ENCODE measurements around the gene EEF2.

Gene EEF2

DNA sequence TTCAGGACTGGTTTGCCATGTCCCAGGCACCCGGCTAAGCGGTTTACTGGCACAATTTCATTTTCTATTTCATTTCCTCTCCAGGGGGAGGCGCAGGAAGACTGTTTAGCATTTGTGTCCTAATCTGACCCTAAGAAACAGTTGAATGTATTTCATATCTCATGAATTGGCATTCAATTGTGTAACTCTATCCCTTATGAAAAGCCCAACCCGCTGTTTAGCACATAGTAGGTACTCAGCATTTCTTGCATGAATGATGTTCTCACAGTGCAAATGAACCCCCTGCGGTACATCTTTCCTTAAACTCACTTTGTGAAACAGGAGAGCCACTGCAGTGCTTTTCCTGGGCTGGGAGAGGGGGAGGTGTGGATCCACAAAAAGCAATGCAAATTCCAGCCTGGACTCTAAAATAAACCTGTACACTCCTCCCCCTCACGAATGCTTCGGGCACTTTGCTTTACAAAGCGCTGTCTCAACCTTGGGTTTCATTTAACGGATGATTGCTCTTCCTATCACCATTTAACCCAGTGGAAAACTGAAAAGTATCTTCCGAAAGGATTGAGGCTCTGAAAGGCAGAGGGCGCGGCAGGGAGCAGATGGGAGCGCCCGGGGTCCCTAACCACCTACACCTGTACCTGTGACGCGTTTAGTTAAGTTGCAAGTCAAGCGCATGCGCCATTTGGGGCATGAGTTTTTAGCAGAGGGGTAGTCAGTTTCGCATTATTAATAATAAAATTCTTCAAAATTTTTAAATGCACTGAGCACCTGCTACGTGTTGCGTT, 1.2 kb upstream of the EEF2 start:
- DNase-seq (ENCODE audit: low read depth in 2 of 3, low spot score in 1 of 3), result no peak

DNA sequence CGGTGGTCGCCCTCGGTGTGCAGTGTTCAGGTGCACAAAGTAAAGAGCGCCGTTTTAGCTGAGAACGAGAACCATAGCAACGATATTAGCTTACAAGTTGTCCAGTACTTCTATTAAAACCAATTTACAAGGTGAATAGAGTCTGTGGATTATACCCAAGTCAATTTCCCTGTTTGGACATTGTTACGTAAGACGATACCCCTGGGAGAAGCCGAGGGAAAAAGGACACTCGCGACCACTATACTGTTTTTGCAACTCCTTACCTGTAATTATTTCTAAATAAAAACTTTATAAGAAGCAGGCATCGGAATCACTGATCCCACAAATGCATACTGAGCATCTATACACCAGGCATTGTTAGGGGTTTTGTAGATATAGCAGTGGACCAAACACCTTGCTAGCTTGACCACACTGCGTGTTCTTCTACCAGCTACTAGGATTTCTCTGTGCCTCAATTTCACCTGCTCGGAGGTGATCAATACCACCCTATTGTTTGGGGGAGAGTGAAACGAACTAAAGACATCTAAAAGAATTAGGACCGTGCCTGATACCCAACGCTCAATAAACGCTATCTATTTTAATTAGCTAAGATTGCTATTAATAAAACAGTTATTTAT, 488 bp upstream of the EEF2 start:
- DNase-seq (ENCODE audit: low read depth in 2 of 3, low spot score in 1 of 3), result no peak

DNA sequence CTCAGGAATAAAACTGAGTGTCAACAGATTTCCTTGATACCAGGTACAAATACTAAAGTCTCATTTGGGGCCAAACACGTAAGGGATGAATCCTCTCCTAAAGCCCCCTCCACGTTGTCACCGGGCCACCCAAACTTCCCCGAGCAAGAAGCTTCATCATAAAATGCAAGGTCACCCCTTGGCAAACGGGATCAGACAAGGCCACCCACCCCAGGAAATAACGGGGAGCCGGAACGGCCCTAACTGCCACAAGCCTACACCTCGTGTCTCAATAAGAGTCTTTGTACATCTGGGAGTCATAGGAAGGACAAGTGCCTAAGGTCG, 717 bp downstream of the EEF2 start:
- no peak for DNase-seq (ENCODE audit: low read depth in 2 of 3, low spot score in 1 of 3)

DNA sequence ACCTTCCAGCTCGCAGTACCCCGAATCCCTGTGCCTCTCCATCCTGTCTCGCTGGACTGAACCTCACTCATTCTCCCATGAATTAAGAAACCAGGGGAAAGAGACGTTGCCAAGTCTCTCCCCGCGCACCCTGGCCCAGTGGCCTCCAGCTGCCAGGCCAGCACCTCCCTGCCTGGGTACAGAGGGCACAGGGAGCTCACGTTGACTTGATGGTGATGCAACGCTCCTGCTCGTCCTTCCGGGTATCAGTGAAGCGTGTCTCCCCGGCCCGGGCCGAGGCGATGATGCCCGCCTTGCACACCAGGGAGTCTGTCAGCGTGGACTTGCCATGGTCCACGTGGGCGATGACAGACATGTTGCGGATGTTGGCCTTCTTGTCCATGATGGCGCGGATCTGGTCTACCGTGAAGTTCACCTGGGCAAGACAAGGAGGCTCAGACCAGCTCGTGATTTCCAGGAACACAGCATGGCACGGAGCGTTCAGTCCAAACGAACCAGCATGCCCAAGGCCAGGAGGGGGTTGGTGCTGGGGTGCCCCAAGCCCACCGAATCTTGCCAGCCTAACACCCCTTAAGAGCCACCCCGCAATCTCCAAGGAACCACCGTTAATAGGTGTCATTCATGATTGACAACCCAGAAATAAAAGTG, 1.2 kb downstream of the EEF2 start:
- DNase-seq (ENCODE audit: low read depth in 2 of 3, low spot score in 1 of 3), result no peak

DNA sequence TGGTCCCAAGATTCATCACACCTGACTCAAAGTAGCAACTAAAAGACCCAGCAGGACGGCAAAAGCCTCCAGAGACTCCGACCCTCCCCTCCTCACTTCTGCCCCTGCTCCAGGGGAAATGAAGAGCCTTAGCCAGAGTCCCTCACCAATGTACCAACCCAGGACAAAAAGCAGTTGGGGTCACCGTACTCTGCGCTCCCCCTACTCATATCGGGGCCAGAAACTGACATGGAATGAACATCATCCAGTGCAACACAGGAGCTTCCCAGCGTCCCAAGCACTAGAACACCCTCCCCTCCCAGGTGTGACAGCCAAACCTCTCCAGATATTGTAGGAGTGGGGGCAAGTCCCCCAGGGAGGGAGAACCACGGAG, 1.7 kb downstream of the EEF2 start:
- DNase-seq (ENCODE audit: low read depth in 2 of 3, low spot score in 1 of 3), result no peak

DNA sequence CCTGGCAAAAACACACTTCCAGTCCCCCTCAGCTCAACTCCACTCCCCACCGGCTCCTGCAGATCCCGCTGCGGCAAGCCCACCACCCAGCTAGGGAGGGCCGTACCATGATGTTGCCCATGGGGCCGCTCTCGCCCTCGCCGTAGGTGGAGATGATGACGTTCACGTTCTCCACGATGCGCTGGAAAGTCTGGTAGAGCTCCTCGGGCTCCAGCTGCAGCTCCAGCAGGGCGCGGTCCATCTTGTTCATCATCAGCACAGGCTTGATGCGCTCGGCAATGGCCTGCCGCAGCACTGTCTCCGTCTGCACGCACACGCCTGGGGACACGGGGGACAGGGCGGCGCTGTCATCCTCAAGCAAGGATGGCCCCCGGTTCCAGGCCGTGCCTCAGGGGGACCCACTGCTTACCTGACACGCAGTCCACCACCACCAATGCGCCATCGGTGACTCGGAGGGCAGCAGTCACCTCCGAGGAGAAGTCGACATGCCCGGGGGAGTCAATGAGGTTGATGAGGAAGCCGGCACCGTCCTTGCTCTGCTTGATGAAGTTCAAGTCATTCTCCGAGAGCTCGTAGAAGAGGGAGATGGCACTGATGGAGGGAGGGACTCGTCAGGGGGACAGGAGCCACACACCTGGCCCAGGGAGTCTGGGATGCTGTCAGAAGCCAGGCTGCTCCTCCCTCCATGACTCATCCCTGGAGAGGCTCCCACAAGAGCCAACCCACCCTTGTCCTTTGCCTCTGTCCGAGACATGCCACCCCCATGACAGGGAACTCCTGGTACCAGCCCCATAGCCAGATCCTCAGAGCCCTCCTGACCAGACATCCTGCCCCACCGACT, 2.3 kb downstream of the EEF2 start:
- DNase-seq (ENCODE audit: low read depth in 2 of 3, low spot score in 1 of 3), result no peak

DNA sequence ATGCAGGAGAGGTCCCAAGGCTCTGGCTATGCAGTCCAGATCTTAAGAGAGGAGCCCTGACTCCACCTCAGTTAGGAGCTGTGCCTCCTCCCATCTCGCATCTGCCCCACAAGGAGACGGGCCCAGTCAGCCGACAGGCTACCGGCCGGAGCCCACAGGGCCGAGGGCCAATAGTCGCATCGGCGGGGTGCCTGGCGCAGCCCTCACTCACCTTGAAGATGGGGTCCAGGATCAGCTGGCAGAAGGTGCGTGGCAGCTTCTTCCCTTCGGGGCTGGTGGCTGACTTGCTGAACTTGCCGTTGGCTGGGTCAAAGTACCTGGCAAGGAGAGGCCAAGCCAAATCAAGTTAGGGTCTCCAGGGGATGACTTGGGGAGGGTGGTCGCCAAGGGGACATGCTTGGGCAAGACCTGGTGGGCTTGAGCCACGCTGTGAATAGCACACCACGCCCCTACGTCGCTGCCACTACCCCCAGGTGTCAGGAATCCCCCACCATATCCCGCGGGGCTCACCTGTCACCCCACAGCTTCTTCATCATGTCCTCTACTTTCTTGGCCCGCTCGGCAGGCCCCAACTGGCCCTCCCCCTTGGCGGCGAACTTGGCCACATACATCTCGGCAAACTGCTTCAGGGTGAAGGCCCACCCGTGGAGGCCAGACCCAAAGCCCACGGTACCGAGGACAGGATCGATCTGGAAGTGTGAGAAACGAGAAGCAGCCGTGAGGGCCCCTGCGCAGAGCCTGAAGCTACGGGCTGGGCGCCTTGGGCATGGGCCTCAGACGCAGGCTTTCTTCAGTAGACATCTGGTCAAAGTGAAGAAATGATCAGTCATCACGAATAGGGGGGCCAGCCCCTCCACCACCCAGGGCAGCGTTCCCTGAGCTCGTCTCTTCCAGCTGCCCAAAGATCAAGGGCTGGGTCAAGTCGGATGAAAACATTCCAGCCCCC, 3.3 kb downstream of the EEF2 start:
- no peak for DNase-seq (ENCODE audit: low read depth in 2 of 3, low spot score in 1 of 3)

DNA sequence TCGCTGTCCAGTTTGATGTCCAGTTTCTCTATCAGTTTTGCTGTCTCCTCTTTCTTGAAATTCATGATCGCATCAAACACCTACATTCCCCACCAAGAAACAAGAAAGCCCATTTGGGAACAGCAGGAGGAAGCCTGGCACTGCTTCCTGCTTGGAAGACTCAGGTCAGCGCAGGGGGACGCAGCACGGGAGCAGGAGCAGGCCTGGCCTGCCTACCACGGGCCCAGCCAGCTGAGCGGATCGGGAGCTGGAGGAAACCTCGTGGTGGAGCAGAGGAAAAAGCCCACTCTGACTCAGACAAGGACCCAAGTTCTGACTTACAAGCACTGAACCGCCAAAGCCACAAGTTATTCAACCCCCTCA, 3.9 kb downstream of the EEF2 start:
- DNase-seq (ENCODE audit: low read depth in 2 of 3, low spot score in 1 of 3), result no peak

DNA sequence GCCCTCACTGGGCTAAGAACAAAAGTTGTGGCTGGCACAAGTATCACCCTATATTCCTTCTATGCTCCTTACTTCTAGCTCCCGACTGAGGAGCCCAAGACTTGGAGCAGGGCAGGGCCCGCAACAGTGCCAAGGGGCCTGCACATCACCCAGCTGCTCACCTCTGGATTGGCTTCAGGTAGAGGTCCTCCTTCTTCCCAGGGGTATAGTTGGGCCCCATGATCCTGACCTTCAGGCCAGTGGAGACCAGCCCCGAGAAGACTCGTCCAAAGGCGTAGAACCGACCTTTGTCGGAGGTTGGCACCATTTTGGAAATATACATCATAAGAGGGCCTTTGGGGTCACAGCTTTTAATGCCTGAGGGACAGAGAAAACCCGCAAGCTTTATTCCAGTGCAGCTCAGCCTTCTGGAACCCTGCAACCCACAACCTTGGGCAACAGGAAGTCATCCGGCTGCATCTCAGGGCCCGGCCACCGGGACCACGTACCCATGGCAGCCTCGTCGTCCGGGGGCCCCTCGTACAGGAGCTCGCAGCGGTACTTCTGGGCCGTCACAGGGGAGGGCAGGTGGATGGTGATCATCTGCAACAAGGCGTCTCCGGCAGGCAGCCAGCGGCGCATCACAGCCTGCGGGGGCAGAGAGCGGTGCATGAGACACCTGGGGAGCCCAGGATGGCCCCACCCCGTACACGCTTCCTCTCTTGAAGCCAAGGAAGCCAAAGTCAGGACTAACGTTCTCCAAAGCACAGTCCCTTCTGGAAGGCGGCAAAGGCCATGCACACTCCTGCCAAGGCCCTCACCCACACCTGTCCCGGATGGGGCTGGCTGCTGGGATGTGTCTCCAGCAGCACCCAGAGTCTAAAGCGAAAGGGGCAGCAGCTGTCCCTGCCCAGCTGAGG, 4.7 kb downstream of the EEF2 start:
- DNase-seq (ENCODE audit: low read depth in 2 of 3, low spot score in 1 of 3), result no peak

DNA sequence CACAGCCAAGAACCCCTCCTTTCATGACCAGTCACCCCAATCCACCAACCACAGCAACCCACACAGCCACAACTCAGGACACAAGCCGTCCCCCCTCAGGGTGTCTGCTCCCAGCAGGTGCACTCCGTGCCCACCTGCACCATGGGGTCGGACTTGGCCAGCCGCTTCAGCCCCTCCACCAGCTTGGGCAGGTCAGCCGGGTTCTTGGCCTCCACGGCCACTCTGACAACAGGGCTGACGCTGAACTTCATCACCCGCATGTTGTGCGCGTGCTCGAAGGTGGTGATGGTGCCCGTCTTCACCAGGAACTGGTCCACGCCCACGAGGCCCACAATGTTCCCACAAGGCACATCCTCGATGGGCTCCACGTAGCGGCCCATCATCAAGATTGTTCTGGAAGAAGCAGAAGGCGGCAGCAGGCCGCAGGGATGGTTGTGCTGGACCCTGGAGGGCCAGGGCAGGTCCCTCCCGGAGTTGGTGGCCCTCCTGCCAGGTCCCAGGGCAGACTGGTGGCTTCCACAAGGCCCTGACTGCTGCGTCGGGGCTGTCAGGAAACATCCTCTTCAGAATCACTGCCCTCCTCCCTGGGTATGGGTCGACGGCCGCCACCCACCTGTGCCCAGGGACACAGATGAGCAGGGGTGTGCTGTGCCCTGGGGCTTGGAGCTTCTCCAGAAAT, 5.5 kb downstream of the EEF2 start:
- DNase-seq (ENCODE audit: low read depth in 2 of 3, low spot score in 1 of 3), result no peak

DNA sequence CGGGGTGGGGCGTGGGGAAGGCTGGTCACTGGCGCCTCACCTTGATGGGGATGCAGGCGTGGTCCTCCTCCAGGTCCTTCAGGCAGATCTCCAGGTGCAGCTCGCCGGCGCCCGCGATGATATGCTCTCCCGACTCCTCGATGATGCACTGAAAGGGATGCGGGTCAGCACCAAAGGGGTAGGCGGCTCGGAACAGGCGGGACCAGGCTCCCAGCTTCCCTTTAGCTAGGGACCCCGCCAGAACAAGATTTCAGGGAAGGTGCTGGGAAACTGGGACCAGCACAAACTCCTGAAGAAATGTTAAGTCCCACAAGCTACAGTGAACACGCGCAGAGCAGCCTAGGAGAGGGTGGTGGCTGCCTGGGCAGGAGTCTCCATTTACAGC, 6.0 kb downstream of the EEF2 start:
- no peak for DNase-seq (ENCODE audit: low read depth in 2 of 3, low spot score in 1 of 3)

DNA sequence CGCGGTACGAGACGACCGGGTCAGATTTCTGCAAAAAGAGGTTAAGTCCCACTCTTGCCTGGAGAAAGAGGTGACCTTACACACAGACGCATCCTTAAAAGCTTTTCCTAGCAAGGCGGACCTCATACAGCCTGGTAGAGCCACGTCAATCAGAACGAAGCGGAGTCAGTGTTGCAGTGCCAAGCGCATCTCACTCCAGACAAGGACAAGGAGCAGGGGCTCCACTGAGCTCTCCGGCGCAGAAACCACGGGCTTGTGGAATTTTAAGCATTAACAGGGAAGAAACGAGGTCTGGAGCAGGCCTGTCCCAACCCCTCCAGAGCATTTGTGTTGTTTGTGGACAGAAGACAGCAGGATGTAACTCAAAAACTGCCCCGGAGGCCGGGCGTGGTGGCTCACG, 7.1 kb downstream of the EEF2 start:
- no peak for DNase-seq (ENCODE audit: low read depth in 2 of 3, low spot score in 1 of 3)

DNA sequence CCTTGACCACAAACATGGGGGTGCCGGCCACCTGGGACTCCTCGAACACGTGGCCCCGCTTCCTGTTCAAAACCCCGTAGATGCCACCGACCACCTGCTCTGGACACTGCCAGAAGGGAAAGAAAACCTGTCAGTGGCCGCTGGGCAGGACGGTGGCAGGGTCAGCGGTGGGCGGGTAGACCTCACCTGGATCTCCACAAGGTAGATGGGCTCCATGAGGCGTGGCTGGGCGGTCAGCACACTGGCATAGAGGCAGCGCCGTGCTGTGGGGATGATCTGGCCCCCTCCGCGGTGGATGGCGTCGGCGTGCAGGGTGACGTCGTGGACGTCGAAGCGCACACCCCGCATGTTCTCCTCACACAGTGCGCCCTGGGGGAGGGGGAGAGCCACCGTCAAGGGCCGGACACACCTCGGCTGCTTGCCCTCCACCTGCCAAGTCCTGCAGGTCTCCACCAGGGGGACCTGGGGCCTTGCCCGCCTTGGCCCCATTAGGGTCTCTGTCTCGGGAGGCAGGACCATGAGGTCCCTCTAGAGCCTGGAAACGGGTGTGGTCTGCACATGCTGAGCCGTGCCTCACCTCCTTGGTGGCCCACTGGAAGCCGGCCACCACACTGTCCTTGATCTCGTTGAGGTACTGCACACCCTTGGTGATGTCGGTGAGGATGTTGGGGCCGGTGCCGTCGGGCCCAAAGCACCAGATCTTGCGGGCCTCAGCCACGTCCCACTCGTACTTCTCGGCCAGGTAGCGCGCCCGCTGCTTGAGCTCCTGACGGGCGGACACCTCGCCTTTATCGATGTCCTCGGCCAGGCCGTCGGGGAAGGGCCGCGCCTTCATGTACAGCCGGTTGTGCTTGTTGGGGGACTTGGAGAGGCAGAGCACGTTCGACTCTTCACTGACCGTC, 7.8 kb downstream of the EEF2 start:
- DNase-seq (ENCODE audit: low read depth in 2 of 3, low spot score in 1 of 3), result no peak

DNA sequence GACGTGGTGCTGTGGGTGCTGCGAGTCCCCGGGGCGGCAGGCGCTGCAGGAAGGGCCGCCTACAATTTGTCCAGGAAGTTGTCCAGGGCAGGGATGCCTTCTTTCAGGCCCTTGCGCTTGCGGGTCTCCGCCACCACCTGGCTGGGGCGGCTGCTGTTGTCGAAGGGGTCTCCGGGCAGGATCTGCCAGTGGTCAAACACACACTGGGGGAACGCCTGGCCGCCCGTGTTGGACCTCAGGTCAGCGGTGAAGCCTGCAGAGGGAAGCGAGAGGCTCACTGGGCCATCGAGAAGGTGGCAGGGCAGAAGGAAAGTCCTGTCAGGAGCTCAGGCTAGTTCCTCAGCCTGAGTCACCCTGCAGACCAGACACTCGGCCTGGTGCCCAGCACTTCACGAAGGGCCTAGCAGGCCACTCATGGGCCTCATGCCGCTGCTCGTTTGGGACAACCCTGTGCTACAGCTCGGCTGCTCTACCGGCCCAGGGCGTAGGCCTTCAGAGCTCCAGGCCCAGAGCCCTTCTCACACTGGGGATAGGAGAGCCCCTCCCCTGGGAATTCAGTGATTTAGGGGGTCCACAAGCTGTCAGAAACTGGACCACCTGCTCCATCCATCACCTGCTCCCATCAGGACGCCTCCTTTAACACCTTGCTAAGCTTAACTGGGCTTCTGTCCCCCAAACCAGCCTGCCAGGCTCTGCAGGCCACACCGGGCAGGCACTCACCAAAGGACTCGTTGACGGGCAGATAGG, 8.6 kb downstream of the EEF2 start:
- DNase-seq (ENCODE audit: low read depth in 2 of 3, low spot score in 1 of 3), result no peak

DNA sequence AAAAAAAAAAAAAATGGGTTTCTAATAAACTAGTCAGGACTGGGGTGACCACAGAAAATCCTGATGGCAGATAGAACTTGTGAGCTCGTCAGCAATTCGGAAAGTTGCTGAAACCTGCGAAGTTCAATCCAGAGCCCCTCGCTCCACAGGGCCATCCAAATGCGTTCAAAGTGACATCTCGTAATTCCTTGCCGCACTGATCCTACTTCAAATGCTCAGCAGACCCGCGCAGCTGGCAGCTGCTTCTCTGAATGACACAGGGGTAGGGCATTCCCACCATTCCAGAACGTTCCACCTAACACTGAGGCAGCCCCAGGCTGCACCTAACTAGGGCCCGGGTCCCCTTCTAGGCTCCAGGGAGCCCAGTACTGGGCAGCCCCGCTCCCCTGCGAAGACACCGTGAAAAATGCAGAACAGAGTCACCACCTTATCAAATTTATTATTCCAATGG, 9.6 kb downstream of the EEF2 start:
- no peak for DNase-seq (ENCODE audit: low read depth in 2 of 3, low spot score in 1 of 3)

DNA sequence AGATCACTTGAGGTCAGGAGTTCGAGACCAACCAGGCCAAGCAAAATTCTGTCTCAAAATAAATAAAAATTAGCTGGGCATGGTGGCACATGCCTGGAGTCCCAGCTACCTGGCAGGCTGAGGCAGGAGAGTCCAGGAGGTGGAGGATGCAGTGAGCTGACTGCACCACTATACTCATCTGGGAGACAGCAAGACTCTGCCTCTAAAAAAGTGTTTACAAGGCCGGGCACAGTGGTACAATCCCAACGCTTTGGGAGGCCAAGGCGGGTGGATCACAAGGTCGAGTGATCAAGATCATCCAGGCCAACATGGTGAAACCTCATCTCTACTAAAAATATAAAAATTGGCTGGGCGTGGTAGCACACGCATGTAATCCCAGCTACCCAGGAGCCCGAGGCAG, 10.1 kb downstream of the EEF2 start:
- DNase-seq (ENCODE audit: low read depth in 2 of 3, low spot score in 1 of 3), result no peak

DNA sequence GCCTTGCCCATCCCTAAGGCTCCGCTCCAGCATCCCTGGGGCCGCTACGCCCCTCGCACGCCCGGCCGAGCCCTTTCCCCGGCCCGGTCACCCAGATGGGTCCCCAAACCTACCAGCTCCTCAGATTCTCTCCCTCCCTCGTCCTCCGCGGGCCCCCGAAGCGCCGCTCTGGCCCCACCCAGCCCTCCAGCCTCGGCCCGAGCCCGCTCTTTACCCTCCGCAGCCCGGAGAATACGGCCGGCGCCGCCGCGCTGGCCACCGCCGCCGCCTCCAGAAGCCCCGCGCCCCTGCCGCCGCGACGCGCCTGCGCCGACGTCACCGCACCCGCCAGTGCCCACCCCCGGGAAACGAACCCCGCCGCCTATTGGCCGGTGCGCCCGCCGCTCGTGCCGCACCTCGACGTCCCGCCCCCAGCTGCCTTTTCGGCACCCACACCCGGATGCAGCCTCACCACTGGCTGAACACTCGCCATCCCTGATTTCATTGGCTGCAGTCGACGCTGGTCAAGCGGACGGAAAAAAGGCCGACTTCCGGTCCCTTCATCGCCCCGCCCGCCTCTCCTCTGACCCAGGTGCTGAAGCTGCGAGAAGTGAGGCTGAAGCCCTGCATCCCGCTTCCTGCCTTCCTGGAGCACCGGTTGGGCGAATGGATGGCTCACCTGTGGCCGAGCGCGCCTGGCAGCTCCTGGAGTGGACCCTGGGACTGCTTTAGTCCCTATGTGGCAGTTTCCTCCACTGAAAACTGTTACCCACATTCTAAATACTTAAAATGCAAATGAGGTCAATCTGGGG, 14.3 kb downstream of the EEF2 start, which contains the start of gene DAPK3:
DAPK3 (minus strand) TSS at position 292 of the 791 bp plus-strand sequence. CDS start 1,364 bp downstream, outside the sequence.
- DNase-seq (ENCODE audit: low read depth in 2 of 3, low spot score in 1 of 3), result peak; percentile 91 to 94 (median 92)

Measured in stimulated activated CD4-positive, alpha-beta T cell treated with anti-CD3 and anti-CD28 coated beads, Interleukin-12 subunit alpha, Interleukin-12 subunit beta, amount 100 ng/mL, for 48 hours (primary cell).